Activated naive CD4-positive, alpha-beta T cell treated with anti-CD3 and anti-CD28 coated beads, Interleukin-2, amount 10 ng/mL, durations not matched to agents 7 days and 5 days (primary cell): ENCODE measurements around the gene SPNS3.

ENCODE experiments used
- CTCF ChIA-PET: fragments of 350-600 bp; sonication (Branson Sonifier 250); formaldehyde crosslinking; loops from one replicate; lab custom pipeline; 2021; ENCODE audit warnings: antibody characterized with exemption; lab: Charles Lee
- DNase-seq: peaks from one replicate; pipeline ENCODE4 v3.0.0-alpha.2; 2020
- H3K27ac Mint-ChIP-seq: one replicate; pipeline ENCODE4 v1.8.0; 2021; ENCODE audit warnings: mild to moderate bottlenecking, moderate library complexity, mixed read lengths
- H3K27me3 Mint-ChIP-seq: one replicate; pipeline ENCODE4 v1.8.0; 2021; ENCODE audit warnings: mild to moderate bottlenecking, mixed read lengths
- H3K36me3 Mint-ChIP-seq: one replicate; pipeline ENCODE4 v1.8.0; 2021; ENCODE audit warnings: mixed read lengths
- H3K4me1 Mint-ChIP-seq: one replicate; pipeline ENCODE4 v1.8.0; 2021; ENCODE audit warnings: mixed read lengths
- H3K4me3 Mint-ChIP-seq: one replicate; pipeline ENCODE4 v1.8.0; 2021; ENCODE audit warnings: mild to moderate bottlenecking, moderate library complexity, mixed read lengths
- H3K9me3 Mint-ChIP-seq: one replicate; pipeline ENCODE4 v1.8.0; 2021; ENCODE audit warnings: mixed read lengths

The SPNS3 gene

DNA sequence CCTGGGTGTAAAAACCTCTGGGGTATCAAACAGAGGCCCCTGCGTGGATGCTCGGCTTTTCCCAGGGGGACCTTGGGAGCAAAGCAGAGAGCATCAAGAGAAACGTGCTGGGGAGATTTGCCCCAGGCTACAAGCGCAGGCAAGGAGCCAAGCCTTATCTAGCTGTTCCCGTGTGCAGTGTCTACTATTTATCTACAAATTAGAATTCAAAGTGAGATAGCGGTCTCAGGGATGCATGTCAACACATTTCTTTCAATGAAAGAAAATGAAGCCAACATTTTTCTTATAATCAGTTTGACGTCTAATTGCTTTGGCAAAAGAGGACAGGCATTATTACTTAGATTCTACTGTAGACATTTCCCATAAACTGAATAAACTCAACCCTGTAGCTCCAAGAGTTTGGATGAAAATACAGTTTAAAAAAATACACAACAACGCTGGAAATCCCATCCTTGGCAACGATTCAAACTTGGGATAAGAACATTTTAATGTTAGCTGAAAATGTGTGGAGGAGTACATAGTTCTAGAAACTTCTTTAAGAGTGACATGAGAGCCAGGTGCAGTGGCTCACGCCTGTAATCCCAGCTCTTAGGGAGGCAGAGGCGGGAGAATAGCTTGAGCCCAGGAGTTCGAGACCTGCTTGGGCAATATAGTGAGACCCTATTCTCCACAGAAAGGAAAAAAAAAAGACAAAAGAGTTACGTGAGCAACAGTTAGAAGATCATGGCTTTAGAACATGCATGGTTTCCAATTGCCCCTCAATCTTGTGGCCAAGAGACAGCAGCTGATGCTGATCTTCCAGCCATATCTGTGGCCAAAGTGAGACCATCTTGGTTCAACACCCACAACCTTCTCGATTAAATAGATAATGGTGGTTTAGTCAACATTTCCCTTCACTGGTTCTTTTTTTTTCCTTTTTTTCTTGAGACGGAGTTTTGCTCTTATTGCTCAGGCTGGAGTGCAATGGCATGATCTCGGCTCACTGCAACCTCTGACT, 7.2 kb downstream of the SPNS3 start:
- CTCF ChIA-PET, result interaction anchor here (1.2 kb wide), 1 partner anchor 69 kb away, joined by 3 read pairs; no protein-coding TSS in a partner anchor
- no peak overlapping the region for H3K27ac Mint-ChIP-seq
- peaks cover 10% of the 10 kb centered on the region for H3K27me3 Mint-ChIP-seq
- H3K4me3 Mint-ChIP-seq, result no peak overlapping the region
- no peaks in the 10 kb centered on the region for H3K9me3 Mint-ChIP-seq
- peaks cover 13% of the 10 kb centered on the region for H3K4me1 Mint-ChIP-seq
- no peak for DNase-seq
- H3K36me3 Mint-ChIP-seq, result peaks cover 2% of the 10 kb centered on the region

DNA sequence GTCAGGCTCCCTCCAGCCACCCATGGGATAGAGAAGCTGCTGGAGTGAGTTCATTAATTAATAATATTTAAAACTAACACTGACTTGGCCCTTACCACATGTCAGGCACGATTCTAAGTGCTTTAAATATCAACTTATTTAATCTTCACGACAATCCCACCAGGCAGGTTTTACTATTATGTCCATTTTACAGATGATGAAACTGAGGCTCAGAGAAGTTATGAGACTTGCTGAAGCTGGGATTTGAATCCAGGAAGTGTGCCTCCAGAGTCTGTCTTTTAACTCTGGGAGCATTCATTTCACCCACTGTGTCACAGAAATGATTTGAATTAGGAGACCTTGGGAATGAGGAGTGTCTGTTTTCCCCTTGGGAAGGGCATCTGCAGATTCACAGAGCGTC, 8.8 kb downstream of the SPNS3 start:
- Mint-ChIP-seq H3K9me3 (no peaks in the 10 kb centered on the region), H3K27ac (no peak overlapping the region), H3K4me1 (no peaks in the 10 kb centered on the region), H3K27me3 (peaks cover 7% of the 10 kb centered on the region), H3K4me3 (no peak overlapping the region), H3K36me3 (no peaks in the 10 kb centered on the region)
- CTCF ChIA-PET, result no interaction called here
- DNase-seq, result no peak

DNA sequence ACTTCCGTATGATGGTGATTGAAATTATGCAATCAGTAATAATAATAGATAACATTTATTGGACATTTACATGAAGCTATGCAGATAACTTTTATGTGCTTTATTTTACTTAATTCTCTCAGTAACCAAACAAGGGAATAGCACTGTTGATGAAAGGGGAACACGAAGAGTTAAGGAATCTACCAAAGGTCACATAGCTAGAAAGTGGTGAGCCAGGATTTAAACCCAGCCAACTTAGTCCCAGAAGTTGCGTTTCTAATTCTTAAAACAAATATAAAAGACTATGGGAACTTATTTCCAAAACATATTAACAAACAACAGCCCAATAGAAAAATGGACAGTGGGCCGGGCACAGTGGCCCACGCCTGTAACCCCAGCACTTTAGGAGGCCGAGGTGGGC, 9.7 kb downstream of the SPNS3 start:
- H3K27ac Mint-ChIP-seq, result no peak overlapping the region
- H3K9me3 Mint-ChIP-seq, result no peaks in the 10 kb centered on the region
- peaks cover 7% of the 10 kb centered on the region for H3K27me3 Mint-ChIP-seq
- CTCF ChIA-PET, result no interaction called here
- no peaks in the 10 kb centered on the region for H3K4me1 Mint-ChIP-seq
- H3K36me3 Mint-ChIP-seq, result no peaks in the 10 kb centered on the region
- no peak for DNase-seq
- H3K4me3 Mint-ChIP-seq, result no peak overlapping the region

DNA sequence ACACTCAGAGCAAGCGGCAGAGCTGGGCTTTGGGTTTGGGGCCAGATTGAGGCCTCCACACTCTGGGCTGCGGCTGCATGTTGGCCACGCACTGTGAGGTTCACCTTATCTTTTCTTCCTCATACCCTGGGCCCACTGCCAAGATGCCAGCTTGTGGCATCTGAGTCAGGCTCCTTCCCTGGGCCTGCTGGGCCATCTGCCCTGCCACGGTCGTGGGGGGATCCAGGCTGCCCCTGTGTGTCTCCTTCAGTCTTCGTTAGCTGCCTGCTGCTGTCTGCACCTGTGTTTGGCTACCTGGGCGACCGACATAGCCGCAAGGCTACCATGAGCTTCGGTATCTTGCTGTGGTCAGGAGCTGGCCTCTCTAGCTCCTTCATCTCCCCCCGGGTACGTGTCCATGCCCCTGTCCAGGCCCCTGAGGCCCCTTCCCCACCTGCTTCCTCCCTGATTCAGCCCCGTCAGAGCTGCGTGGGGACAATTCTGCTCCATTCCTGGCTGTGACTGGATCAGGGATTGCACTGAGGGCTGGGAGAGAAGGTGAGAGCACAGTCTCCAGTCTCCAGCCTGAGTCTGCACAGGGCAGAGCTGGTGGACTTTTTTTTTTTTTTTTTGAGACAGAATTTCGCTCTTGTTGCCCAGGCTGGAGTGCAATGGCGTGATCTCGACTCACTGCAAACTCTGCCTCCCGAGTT, 11.2 kb downstream of the SPNS3 start:
- no peak overlapping the region for H3K27ac Mint-ChIP-seq

DNA sequence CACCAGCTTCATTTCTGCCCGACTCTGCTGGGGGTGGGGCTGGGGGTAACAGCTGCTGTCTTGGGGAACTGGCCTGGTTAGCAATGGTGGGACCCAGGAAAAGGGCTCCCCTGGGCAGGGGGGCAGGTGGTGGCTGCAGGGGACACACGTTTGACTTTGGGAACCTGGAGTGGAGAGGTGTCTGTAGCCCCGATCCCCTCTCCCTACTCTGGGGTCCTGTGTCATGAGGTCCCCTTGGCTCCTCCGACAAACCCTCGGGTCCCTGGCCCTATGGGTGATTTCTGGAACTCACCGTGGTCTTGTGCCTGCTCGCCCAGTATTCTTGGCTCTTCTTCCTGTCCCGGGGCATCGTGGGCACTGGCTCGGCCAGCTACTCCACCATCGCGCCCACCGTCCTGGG, 12.0 kb downstream of the SPNS3 start:
- Mint-ChIP-seq H3K27me3 (peaks cover 7% of the 10 kb centered on the region), H3K4me3 (no peak overlapping the region), H3K27ac (no peak overlapping the region), H3K9me3 (no peaks in the 10 kb centered on the region), H3K36me3 (no peaks in the 10 kb centered on the region), H3K4me1 (no peaks in the 10 kb centered on the region)
- CTCF ChIA-PET, result interaction anchor here (0.9 kb wide), 1 partner anchor 25 kb away, joined by 3 read pairs; no protein-coding TSS in a partner anchor
- no peak for DNase-seq

More for the DNA sequence above, 11.2 kb downstream of the SPNS3 start:
- no peak for DNase-seq
- Mint-ChIP-seq H3K27me3 (peaks cover 7% of the 10 kb centered on the region), H3K36me3 (no peaks in the 10 kb centered on the region), H3K9me3 (no peaks in the 10 kb centered on the region), H3K4me3 (no peak overlapping the region), H3K4me1 (no peaks in the 10 kb centered on the region)
- CTCF ChIA-PET, result interaction anchor here (0.9 kb wide), 2 partner anchors 24 to 123 kb away, joined by 3 to 6 read pairs; no protein-coding TSS in a partner anchor

DNA sequence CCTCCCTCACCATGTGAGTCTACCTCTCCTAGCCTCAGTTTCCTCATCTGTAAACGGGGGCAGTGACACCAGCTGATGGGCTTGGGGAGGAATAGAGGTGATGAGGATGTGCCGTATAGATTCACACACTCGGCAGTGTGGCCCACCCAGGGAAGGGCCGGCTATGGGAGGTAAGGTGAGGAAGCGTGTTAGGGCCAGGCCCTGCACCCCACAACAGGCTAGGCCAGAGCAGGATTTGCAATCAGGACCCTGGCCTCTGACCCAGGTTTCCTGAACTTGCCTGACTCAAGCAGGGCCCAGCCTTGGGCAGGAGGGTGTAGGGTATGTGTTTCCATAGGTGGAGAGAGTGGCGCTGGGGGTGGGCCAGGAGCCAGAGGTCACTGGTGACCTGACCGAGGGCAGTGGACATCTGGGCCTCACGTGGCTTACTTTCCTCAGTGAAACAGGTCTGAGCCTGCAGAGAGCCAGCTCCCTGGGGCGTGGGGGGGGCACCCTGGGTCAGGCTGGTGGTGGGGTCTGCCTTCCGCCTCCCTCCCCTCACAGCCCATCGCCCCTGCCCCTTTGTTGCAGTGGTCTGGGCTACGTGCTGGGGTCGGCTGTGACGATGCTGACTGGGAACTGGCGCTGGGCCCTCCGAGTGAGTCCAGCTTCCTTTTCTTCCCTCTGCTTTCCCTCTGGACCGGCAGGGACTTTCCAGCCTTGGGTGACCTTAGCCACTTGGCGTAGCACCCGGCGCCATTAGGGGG, 12.8 kb downstream of the SPNS3 start:
- H3K4me1 Mint-ChIP-seq, result no peaks in the 10 kb centered on the region
- CTCF ChIA-PET, result no interaction called here
- no peaks in the 10 kb centered on the region for H3K9me3 Mint-ChIP-seq

DNA sequence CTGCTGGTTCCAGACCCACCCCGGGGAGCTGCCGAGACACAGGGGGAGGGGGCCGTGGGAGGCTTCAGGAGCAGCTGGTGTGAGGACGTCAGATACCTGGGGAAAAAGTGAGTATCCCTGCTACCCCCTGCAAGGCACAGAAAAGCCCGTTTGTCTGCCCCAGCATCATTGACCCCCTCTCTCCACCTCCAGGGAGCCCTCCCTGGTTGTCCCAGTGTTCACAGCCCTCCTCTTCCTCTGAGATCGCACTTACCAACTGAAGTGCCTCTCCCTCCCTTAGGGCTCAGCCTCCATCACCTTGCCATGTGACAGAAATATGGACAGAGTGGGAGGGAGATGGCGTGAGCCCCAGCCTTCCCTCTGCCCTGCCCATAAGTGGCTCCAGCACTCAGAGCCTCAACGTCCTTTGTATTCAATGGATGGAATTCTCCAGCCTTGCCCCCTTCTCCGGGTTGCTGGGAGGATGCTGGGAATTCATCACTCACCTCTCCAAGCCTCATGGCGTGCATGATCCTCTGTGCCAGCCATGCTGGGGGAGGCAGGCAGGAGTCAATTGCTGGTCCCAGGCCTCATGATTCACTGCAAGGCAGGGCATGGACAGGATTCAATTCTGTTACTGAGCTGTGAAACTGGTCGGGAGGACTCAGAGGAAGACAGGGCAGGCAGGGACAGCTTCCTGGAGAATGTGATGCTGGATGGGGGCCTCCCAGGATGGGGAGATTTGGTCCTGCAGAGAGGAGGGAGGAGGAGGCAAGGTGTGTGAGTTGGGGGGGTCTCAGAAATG, 14.6 kb downstream of the SPNS3 start:
- Mint-ChIP-seq H3K27me3 (no peaks in the 10 kb centered on the region), H3K4me1 (no peaks in the 10 kb centered on the region), H3K27ac (peak overlapping the region; percentile 72), H3K9me3 (no peaks in the 10 kb centered on the region), H3K36me3 (no peaks in the 10 kb centered on the region), H3K4me3 (no peak overlapping the region)
- no peak for DNase-seq
- CTCF ChIA-PET, result interaction anchor here (0.6 kb wide), 1 partner anchor 143 kb away, joined by 3 read pairs; no protein-coding TSS in a partner anchor

More for the DNA sequence above, 12.8 kb downstream of the SPNS3 start:
- peaks cover 3% of the 10 kb centered on the region for H3K27me3 Mint-ChIP-seq
- DNase-seq, result no peak
- no peaks in the 10 kb centered on the region for H3K36me3 Mint-ChIP-seq
- no peak overlapping the region for H3K27ac Mint-ChIP-seq
- no peak overlapping the region for H3K4me3 Mint-ChIP-seq

DNA sequence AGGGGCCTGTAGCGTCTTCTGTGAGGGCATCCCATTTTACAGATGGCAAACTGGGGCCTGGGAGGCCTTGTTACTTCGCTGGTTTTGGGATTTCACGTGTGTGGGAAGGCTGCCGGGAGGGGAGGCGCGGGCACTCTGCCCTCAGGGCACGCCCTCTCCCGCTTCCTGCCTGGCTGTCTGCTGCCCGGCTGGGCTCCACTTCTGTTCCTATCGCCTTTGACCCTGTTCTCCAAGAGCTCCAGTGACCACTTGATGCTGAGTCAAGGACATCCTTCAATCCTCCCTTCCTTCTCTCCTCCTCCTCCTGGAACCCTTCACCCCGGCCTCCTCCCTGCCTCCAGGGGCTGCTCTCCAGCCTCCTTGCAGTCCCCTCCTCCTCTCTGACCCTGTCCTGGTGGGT, 16.0 kb downstream of the SPNS3 start:
- H3K36me3 Mint-ChIP-seq, result no peaks in the 10 kb centered on the region
- H3K27ac Mint-ChIP-seq, result no peak overlapping the region
- no peak overlapping the region for H3K4me3 Mint-ChIP-seq
- H3K4me1 Mint-ChIP-seq, result no peaks in the 10 kb centered on the region
- H3K9me3 Mint-ChIP-seq, result no peaks in the 10 kb centered on the region
- H3K27me3 Mint-ChIP-seq, result no peaks in the 10 kb centered on the region
- CTCF ChIA-PET, result no interaction called here
- DNase-seq, result no peak

DNA sequence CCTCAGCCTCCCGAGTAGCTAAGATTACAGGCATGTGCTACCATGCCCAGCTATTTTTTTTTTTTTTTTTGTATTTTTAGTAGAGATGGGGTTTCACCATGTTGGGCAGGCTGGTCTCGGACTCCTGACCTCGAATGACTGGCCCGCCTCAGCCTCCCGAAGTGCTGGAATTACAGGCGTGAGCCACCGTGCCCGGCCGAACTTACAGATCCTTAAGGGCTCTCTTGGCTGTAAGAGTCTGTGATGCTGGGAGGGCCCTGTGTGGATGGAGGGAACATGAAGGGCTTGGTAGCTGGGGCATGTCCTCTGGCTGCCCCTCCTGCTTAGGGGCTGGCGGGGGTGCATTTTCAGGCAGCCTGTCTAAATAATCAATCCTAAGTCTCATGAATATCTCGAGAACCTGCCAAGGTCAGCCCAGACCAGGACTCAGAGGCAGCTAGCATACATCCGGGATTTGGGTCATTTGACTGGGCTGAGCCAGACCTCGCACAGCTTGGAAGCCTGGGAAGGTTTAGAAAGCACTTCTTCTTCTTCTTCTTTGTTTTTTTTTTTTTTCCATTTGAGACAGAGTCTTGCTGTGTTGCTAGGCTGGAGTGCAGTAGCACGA, 17.1 kb downstream of the SPNS3 start:
- H3K4me3 Mint-ChIP-seq, result no peak overlapping the region
- no peaks in the 10 kb centered on the region for H3K4me1 Mint-ChIP-seq

DNA sequence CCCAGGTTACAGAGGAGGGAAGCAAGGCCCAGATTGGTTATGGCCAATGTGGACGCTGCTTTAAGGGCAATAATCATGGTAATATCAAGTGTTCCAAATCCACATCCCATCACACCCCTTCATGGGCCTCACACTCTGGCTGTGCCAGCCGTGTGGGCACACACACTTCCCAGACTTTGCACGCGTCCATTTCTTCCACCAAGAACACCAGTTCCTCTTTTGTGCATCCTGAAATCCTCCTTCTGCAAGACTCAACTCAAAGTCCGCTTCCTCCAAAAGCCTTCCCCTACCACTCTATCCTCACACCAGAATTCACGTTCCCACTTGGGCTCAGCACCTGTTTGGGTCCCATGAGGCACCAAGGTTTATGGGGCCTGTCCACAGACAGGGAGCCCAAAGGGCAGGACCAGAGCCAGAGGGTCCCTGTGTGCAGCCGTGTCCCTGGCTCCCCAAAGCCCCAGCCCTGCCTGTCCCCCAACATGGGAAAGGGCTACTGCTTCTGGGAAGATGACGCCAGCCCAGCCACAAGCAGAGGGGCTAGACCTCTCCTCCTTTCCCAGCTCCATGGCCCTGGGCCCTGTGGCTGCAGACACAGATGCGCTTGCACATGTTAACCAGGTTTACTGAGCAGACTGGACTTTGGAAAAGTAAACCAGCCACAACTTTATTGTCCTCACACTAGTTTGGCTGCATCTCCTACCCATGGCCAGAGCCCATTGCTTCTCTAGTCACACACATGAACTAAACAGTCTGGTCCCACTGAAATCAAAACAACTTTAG, 20.3 kb downstream of the SPNS3 start:
- no peaks in the 10 kb centered on the region for H3K4me1 Mint-ChIP-seq
- DNase-seq, result no peak
- no peak overlapping the region for H3K4me3 Mint-ChIP-seq
- no peaks in the 10 kb centered on the region for H3K36me3 Mint-ChIP-seq
- CTCF ChIA-PET, result no interaction called here
- H3K9me3 Mint-ChIP-seq, result no peaks in the 10 kb centered on the region
- peaks cover 4% of the 10 kb centered on the region for H3K27me3 Mint-ChIP-seq
- H3K27ac Mint-ChIP-seq, result no peak overlapping the region

More for the DNA sequence above, 17.1 kb downstream of the SPNS3 start:
- CTCF ChIA-PET, result no interaction called here
- Mint-ChIP-seq H3K27ac (no peak overlapping the region), H3K9me3 (no peaks in the 10 kb centered on the region), H3K36me3 (no peaks in the 10 kb centered on the region), H3K27me3 (no peaks in the 10 kb centered on the region)
- no peak for DNase-seq

DNA sequence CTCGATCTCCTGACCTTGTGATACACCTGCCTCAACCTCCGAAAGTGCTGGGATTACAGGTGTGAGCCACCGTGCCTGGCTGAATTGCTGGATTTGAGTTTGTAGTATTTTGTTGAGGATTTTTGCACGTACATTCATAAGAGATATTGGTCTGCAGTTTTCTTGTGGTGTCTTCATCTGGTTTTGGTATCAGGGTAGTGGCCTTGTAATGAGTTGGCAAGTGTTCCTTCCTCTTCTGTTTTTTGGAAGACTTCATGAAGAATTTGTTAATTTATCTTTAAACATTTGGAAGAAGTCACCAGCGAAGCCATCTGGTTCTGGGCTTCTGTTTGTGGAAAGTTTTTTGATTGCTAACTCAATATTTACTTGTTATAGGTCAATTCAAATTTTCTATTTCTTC, 26.9 kb downstream of the SPNS3 start:
- H3K27ac Mint-ChIP-seq, result no peak overlapping the region
- H3K27me3 Mint-ChIP-seq, result peaks cover 7% of the 10 kb centered on the region
- no peak for DNase-seq
- no peak overlapping the region for H3K4me3 Mint-ChIP-seq
- CTCF ChIA-PET, result no interaction called here
- H3K4me1 Mint-ChIP-seq, result no peaks in the 10 kb centered on the region
- H3K36me3 Mint-ChIP-seq, result peaks cover 7% of the 10 kb centered on the region
- H3K9me3 Mint-ChIP-seq, result peaks cover 11% of the 10 kb centered on the region

DNA sequence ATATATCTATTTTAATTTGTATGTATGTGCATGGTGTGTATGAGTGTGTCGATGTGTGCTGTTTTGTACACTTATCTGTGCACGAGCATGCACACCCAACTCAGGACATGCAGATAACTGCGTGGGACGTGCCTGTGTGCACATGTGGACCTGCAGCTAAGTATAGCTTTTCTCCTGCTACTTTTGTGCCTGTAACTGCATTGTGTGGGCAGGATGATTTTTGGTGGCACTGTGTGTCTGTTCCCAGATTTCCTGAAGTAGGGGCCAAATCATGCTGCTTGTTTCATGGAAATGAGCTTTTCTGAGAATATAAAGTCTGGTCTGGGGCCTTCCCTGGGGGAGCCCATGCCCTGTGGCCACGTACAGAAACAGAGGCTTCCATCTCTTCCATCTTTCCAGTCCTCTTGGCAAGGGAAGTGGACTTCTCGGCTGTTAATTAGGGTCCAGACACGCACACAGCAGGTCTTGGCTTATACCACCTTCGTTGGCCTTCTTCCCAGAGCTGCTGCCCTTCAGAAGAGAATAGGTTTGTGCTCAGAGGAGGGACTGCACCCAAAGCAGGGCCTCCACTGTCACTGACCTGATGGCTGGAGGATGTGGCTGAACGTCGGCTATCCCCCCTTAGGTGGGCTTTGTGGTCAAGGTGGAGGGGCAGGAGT, 30.2 kb downstream of the SPNS3 start:
- Mint-ChIP-seq H3K4me3 (no peak overlapping the region), H3K36me3 (peaks cover 7% of the 10 kb centered on the region), H3K4me1 (no peaks in the 10 kb centered on the region), H3K9me3 (peaks cover 11% of the 10 kb centered on the region), H3K27me3 (peaks cover 7% of the 10 kb centered on the region), H3K27ac (no peak overlapping the region)
- no peak for DNase-seq
- CTCF ChIA-PET, result no interaction called here
